ENCODE results near the gene KRTAP5-2.

- TF ChIP-seq CTCF (IDR thresholded peaks at IDR 0.05 in 8 of 11, conservative IDR thresholded peaks at IDR 0.05 in 3 of 11) (no peak), POLR2AphosphoS5 (IDR thresholded peaks at IDR 0.05) (no peak)
Observed at GRCh38 chr11:1586699-1587098, 11.4 kb downstream of the KRTAP5-2 start.

Data from spleen (tissue), 7 donors.